GM12872 (cell line): ENCODE measurements around the gene TPK1.
A peak's percentile ranks its signal among the peaks of the same experiment; 100 is the strongest.

ENCODE experiments used
- CTCF ChIP-seq: IDR thresholded peaks from 3 replicates; pipeline ENCODE4 v1.5.1; 2011; ENCODE audit warnings: low read depth, mild to moderate bottlenecking, low read length, moderate library complexity; ENCODE audit not compliant: insufficient read depth

Gene TPK1

GRCh38 chr7:144812379-144813283, 23.2 kb downstream of the TPK1 start:
- no peak for TF ChIP-seq CTCF

GRCh38 chr7:144805627-144806239, 30.1 kb downstream of the TPK1 start:
- TF ChIP-seq CTCF = no peak

GRCh38 chr7:144796919-144797318, 38.9 kb downstream of the TPK1 start:
- no peak for TF ChIP-seq CTCF

- no peak for TF ChIP-seq CTCF
Observed at GRCh38 chr7:144792050-144792449, 43.8 kb downstream of the TPK1 start.

- no peak for TF ChIP-seq CTCF
Observed at GRCh38 chr7:144791488-144791887, 44.4 kb downstream of the TPK1 start.

GRCh38 chr7:144787127-144787526, 48.7 kb downstream of the TPK1 start:
- 0 out of 3 replicates have a peak, but pooled peaks have one; percentile 4 for TF ChIP-seq CTCF

GRCh38 chr7:144786522-144786921, 49.3 kb downstream of the TPK1 start:
- peak; percentile 48 for TF ChIP-seq CTCF
